KG1 (cell line): ENCODE results near the gene AMBRA1.
"Not testable (repeated sequence)": the region's sequence is repeated elsewhere in the genome, so short reads cannot be mapped to it uniquely, and the experiment has no call there.

Experiments used
- DNase-seq: peaks from one replicate; lab custom pipeline; 2025; lab: John Stamatoyannopoulos, UW

AMBRA1 gene

GRCh38 chr11:46616551-46617133 lies 22.8 kb upstream of the AMBRA1 start:
- no peak for DNase-seq

- no peak for DNase-seq
Observed at GRCh38 chr11:46615756-46616155, 21.9 kb upstream of the AMBRA1 start.

GRCh38 chr11:46612326-46612725 lies 18.5 kb upstream of the AMBRA1 start:
- no peak for DNase-seq

GRCh38 chr11:46611526-46612304 lies 17.9 kb upstream of the AMBRA1 start:
- DNase-seq, result no peak

- no peak for DNase-seq
Observed at GRCh38 chr11:46609386-46609785, 15.6 kb upstream of the AMBRA1 start.

GRCh38 chr11:46607516-46607915 lies 13.7 kb upstream of the AMBRA1 start:
- no peak for DNase-seq

- DNase-seq, result no peak
Observed at GRCh38 chr11:46604796-46605195, 11.0 kb upstream of the AMBRA1 start.

GRCh38 chr11:46603704-46604308 lies 10.0 kb upstream of the AMBRA1 start:
- DNase-seq, result no peak

GRCh38 chr11:46601129-46601528 lies 7.3 kb upstream of the AMBRA1 start:
- no peak for DNase-seq

GRCh38 chr11:46600194-46600960 lies 6.6 kb upstream of the AMBRA1 start:
- DNase-seq, result no peak

- no peak for DNase-seq
Observed at GRCh38 chr11:46599340-46600193, 5.7 kb upstream of the AMBRA1 start.

- DNase-seq, result no peak
Observed at GRCh38 chr11:46597609-46598219, 3.9 kb upstream of the AMBRA1 start.

GRCh38 chr11:46597155-46597554 lies 3.3 kb upstream of the AMBRA1 start:
- no peak for DNase-seq

- DNase-seq, result no peak
Observed at GRCh38 chr11:46594785-46595184, 962 bp upstream of the AMBRA1 start.

- DNase-seq, result no peak
Observed at GRCh38 chr11:46594374-46594700, 514 bp upstream of the AMBRA1 start.

GRCh38 chr11:46590740-46591605 lies 2.9 kb downstream of the AMBRA1 start:
- DNase-seq, result no peak

- DNase-seq, result no peak
Observed at GRCh38 chr11:46588915-46589314, 4.9 kb downstream of the AMBRA1 start.

GRCh38 chr11:46588131-46588530 lies 5.7 kb downstream of the AMBRA1 start:
- no peak for DNase-seq

- DNase-seq, result not testable (repeated sequence)
Observed at GRCh38 chr11:46583513-46583912, 10.3 kb downstream of the AMBRA1 start.

GRCh38 chr11:46582588-46582987 lies 11.2 kb downstream of the AMBRA1 start:
- no peak for DNase-seq
